A172 (cell line): ENCODE results near the gene GPR146. TPM values are rescaled to one million over a fixed set of nuclear protein-coding genes. Genes with fewer than 3 reads are reported as not detected.
"Not testable (repeated sequence)": the region's sequence is repeated elsewhere in the genome, so short reads cannot be mapped to it uniquely, and the experiment has no call there.

Source experiments
- DNase-seq: peaks from one replicate; pipeline ENCODE4 v3.0.0-alpha.2; 2015; ENCODE audit warnings: low spot score
- total RNA-seq: library from RNA; depleted of rRNA; stranded (reverse); fragments of >200 nt; shearing (Covaris generic); gene quantifications from 2 replicates; pipeline ENCODE4 v1.2.3, GENCODE V29; 2014

GPR146 gene
- total RNA-seq, 1 experiment from 2014 or later, result 1.1 TPM

- no peak for DNase-seq
Measured at GRCh38 chr7:1058311-1058710, 14.0 kb downstream of the GPR146 start.

GRCh38 chr7:1058821-1059199 is 14.5 kb downstream of the GPR146 start:
- no peak for DNase-seq

GRCh38 chr7:1059200-1060091 is 15.1 kb downstream of the GPR146 start:
- peak; percentile 28 for DNase-seq

GRCh38 chr7:1060315-1061072 is 16.1 kb downstream of the GPR146 start:
- no peak for DNase-seq

- no peak for DNase-seq
Measured at GRCh38 chr7:1061180-1061579, 16.8 kb downstream of the GPR146 start.

GRCh38 chr7:1062296-1063294 is 18.2 kb downstream of the GPR146 start:
- DNase-seq, result no peak

GRCh38 chr7:1063361-1063760 is 19.0 kb downstream of the GPR146 start:
- DNase-seq, result no peak

GRCh38 chr7:1064581-1064980 is 20.2 kb downstream of the GPR146 start:
- DNase-seq, result no peak

GRCh38 chr7:1065263-1065584 is 20.9 kb downstream of the GPR146 start:
- DNase-seq, result no peak

- DNase-seq, result peak; percentile 61
Measured at GRCh38 chr7:1065585-1066241, 21.4 kb downstream of the GPR146 start.

- no peak for DNase-seq
Measured at GRCh38 chr7:1066242-1066588, 21.9 kb downstream of the GPR146 start.

- DNase-seq, result no peak
Measured at GRCh38 chr7:1068013-1068412, 23.7 kb downstream of the GPR146 start.

GRCh38 chr7:1068619-1069018 is 24.3 kb downstream of the GPR146 start:
- DNase-seq, result no peak

- no peak for DNase-seq
Measured at GRCh38 chr7:1070544-1071011, 26.2 kb downstream of the GPR146 start.

GRCh38 chr7:1071731-1072254 is 27.4 kb downstream of the GPR146 start:
- no peak for DNase-seq

GRCh38 chr7:1073142-1073977 is 29.0 kb downstream of the GPR146 start:
- no peak for DNase-seq

GRCh38 chr7:1074018-1074417 is 29.7 kb downstream of the GPR146 start:
- DNase-seq, result not testable (repeated sequence)

- no peak for DNase-seq
Measured at GRCh38 chr7:1074593-1075431, 30.5 kb downstream of the GPR146 start.
